GM12878 (cell line): ENCODE results near the gene ADAMTS17.

Experiments used
- CBFB ChIP-seq: IDR thresholded peaks from 2 replicates; pipeline ENCODE4 v1.6.1; 2016; ENCODE audit warnings: antibody characterized with exemption, low read depth
- NFIC ChIP-seq: IDR thresholded peaks from 2 replicates; pipeline ENCODE4 v1.6.1; 2012; ENCODE audit warnings: low read depth, mild to moderate bottlenecking, inconsistent platforms, low read length, moderate library complexity
- POLR2A ChIP-seq: IDR thresholded peaks from 2 replicates; pipeline ENCODE4 v1.6.1; 2011; ENCODE audit warnings: low read depth, mild to moderate bottlenecking, low read length
- POLR2AphosphoS5 ChIP-seq: IDR thresholded peaks from 2 replicates; pipeline ENCODE4 v1.6.1; 2011; ENCODE audit warnings: mild to moderate bottlenecking, low read length, inconsistent platforms
- SIX5 ChIP-seq: IDR thresholded peaks from 2 replicates; pipeline ENCODE4 v1.6.1; 2011; ENCODE audit warnings: mild to moderate bottlenecking, low read depth, low read length, moderate library complexity; ENCODE audit not compliant: severe bottlenecking
- TF ChIP-seq, protein P1 (sequence below): fragments of 450-650 bp; IDR thresholded peaks from 2 replicates; pipeline ENCODE4 v1.6.1; 2017; ENCODE audit warnings: mild to moderate bottlenecking
- TF ChIP-seq, protein P2 (sequence below), 3 experiments: IDR thresholded peaks in 2 of 3; conservative IDR thresholded peaks in 1 of 3; 2 replicates each; pipeline ENCODE4 v1.5.1; 2011; ENCODE audit warnings: low read depth in 3 of 3, low read length in 3 of 3, mild to moderate bottlenecking in 3 of 3, control low read depth in 2 of 3, moderate library complexity in 2 of 3, inconsistent platforms in 1 of 3, mixed read lengths in 1 of 3; ENCODE audit not compliant: control insufficient read depth in 2 of 3, insufficient read depth in 1 of 3; ENCODE audit errors: extremely low read depth in 1 of 3
- TF ChIP-seq, protein P3 (sequence below): IDR thresholded peaks from 2 replicates; pipeline ENCODE4 v1.6.1; 2012; ENCODE audit warnings: low read depth, low read length, improper control_type of control experiment

- no peak for TF ChIP-seq CBFB
- TF ChIP-seq, protein P1, sequence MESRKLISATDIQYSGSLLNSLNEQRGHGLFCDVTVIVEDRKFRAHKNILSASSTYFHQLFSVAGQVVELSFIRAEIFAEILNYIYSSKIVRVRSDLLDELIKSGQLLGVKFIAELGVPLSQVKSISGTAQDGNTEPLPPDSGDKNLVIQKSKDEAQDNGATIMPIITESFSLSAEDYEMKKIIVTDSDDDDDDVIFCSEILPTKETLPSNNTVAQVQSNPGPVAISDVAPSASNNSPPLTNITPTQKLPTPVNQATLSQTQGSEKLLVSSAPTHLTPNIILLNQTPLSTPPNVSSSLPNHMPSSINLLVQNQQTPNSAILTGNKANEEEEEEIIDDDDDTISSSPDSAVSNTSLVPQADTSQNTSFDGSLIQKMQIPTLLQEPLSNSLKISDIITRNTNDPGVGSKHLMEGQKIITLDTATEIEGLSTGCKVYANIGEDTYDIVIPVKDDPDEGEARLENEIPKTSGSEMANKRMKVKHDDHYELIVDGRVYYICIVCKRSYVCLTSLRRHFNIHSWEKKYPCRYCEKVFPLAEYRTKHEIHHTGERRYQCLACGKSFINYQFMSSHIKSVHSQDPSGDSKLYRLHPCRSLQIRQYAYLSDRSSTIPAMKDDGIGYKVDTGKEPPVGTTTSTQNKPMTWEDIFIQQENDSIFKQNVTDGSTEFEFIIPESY: no peak
- TF ChIP-seq NFIC: no peak
- TF ChIP-seq, protein P2, sequence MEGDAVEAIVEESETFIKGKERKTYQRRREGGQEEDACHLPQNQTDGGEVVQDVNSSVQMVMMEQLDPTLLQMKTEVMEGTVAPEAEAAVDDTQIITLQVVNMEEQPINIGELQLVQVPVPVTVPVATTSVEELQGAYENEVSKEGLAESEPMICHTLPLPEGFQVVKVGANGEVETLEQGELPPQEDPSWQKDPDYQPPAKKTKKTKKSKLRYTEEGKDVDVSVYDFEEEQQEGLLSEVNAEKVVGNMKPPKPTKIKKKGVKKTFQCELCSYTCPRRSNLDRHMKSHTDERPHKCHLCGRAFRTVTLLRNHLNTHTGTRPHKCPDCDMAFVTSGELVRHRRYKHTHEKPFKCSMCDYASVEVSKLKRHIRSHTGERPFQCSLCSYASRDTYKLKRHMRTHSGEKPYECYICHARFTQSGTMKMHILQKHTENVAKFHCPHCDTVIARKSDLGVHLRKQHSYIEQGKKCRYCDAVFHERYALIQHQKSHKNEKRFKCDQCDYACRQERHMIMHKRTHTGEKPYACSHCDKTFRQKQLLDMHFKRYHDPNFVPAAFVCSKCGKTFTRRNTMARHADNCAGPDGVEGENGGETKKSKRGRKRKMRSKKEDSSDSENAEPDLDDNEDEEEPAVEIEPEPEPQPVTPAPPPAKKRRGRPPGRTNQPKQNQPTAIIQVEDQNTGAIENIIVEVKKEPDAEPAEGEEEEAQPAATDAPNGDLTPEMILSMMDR (IDR thresholded peaks at IDR 0.05 in 2 of 3, conservative IDR thresholded peaks at IDR 0.05 in 1 of 3; ENCODE audit: control insufficient read depth in 2 of 3, extremely low read depth in 1 of 3, insufficient read depth in 1 of 3, low read depth in 3 of 3, low read length in 3 of 3): no peak
- no peak for TF ChIP-seq SIX5
- TF ChIP-seq POLR2AphosphoS5: no peak
- TF ChIP-seq, protein P3, sequence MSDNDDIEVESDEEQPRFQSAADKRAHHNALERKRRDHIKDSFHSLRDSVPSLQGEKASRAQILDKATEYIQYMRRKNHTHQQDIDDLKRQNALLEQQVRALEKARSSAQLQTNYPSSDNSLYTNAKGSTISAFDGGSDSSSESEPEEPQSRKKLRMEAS: no peak
- TF ChIP-seq POLR2A: no peak
Measured at GRCh38 chr15:100350434-100351226, 8.9 kb upstream of the ADAMTS17 start.
